ENCODE data around the gene SREBF2. TPM values are rescaled to one million over a fixed set of nuclear protein-coding genes. Genes with fewer than 3 reads are reported as not detected.
A peak's percentile ranks its signal among the peaks of the same experiment; 100 is the strongest.

Gene SREBF2
- total RNA-seq, 3 donors from 2014 or later (not counting 1 experiment from before 2014, with no cell fraction given): 101 to 106 (median 105) TPM

GRCh38 chr22:41821471-41822316 is 11.2 kb upstream of the SREBF2 start:
- H3K36me3 Mint-ChIP-seq: no peaks in the 10 kb centered on the region
- WGBS (ENCODE audit: insufficient coverage): 88% methylated on average over 12 of the region's 12 CpGs
- H3K27me3 ChIP-seq (ENCODE audit: control insufficient read depth, insufficient read depth, low read length): no peaks in the 10 kb centered on the region
- no peaks in the 10 kb centered on the region for H3K27me3 Mint-ChIP-seq (ENCODE audit: low read depth in 2 of 2)
- peak overlapping the region in 1 of 2 donors; percentile 61 for H3K27ac Mint-ChIP-seq
- ATAC-seq (no peak), DNase-seq (no peak)
- no peak for TF ChIP-seq CTCF (IDR thresholded peaks at IDR 0.05)
- no peak overlapping the region for H3K4me3 Mint-ChIP-seq
- H3K27ac ChIP-seq (ENCODE audit: low read length): no peak overlapping the region
- intact Hi-C loops (cut with micrococcal nuclease): loop anchor here (1.0 kb wide), 2 partner anchors 36 to 120 kb away; no protein-coding TSS in a partner anchor
- no peak overlapping the region for H3K4me3 ChIP-seq (ENCODE audit: low read length)
- no peaks in the 10 kb centered on the region for H3K4me1 ChIP-seq (ENCODE audit: control insufficient read depth, insufficient read depth, low read length)
- H3K4me1 Mint-ChIP-seq: peaks cover 9 to 27% of the 10 kb centered on the region in 2 donors
- no peaks in the 10 kb centered on the region for H3K9me3 ChIP-seq (ENCODE audit: control insufficient read depth, insufficient read depth, low read length)
- peaks cover 6% of the 10 kb centered on the region for H3K36me3 ChIP-seq (ENCODE audit: control insufficient read depth, insufficient read depth, low read length)
- no peaks in the 10 kb centered on the region for H3K9me3 Mint-ChIP-seq

GRCh38 chr22:41822317-41823057 is 10.4 kb upstream of the SREBF2 start:
- peak; percentile 68 to 97 (median 81) for ATAC-seq
- 92% methylated on average over 3 of the region's 3 CpGs for WGBS (ENCODE audit: insufficient coverage)
- peak in 1 of 2 donors; percentile 85 for DNase-seq
- intact Hi-C loops (cut with micrococcal nuclease): loop anchor here (1.0 kb wide), 2 partner anchors 35 to 119 kb away; no protein-coding TSS in a partner anchor
- TF ChIP-seq CTCF (IDR thresholded peaks at IDR 0.05): peak; percentile 61
- H3K27me3 Mint-ChIP-seq (ENCODE audit: low read depth in 2 of 2): no peaks in the 10 kb centered on the region
- H3K27me3 ChIP-seq (ENCODE audit: control insufficient read depth, insufficient read depth, low read length): no peaks in the 10 kb centered on the region
- H3K27ac ChIP-seq (ENCODE audit: low read length): no peak overlapping the region
- H3K36me3 Mint-ChIP-seq: no peaks in the 10 kb centered on the region
- no peaks in the 10 kb centered on the region for H3K9me3 Mint-ChIP-seq
- no peaks in the 10 kb centered on the region for H3K4me1 ChIP-seq (ENCODE audit: control insufficient read depth, insufficient read depth, low read length)
- H3K36me3 ChIP-seq (ENCODE audit: control insufficient read depth, insufficient read depth, low read length): peaks cover 4% of the 10 kb centered on the region
- H3K9me3 ChIP-seq (ENCODE audit: control insufficient read depth, insufficient read depth, low read length): no peaks in the 10 kb centered on the region
- no peak overlapping the region for H3K4me3 Mint-ChIP-seq
- H3K4me1 Mint-ChIP-seq: peaks cover 9 to 27% of the 10 kb centered on the region in 2 donors
- no peak overlapping the region for H3K4me3 ChIP-seq (ENCODE audit: low read length)
- H3K27ac Mint-ChIP-seq: peak overlapping the region in 1 of 2 donors; percentile 61

GRCh38 chr22:41823797-41824196 is 9.1 kb upstream of the SREBF2 start:
- DNase-seq (no peak), ATAC-seq (no peak)
- no peaks in the 10 kb centered on the region for H3K9me3 Mint-ChIP-seq
- H3K4me1 ChIP-seq (ENCODE audit: control insufficient read depth, insufficient read depth, low read length): no peaks in the 10 kb centered on the region
- peaks cover 9 to 27% of the 10 kb centered on the region in 2 donors for H3K4me1 Mint-ChIP-seq
- WGBS (ENCODE audit: insufficient coverage): 80% methylated on average over 6 of the region's 6 CpGs
- peaks cover 4% of the 10 kb centered on the region for H3K36me3 ChIP-seq (ENCODE audit: control insufficient read depth, insufficient read depth, low read length)
- no peak overlapping the region for H3K4me3 ChIP-seq (ENCODE audit: low read length)
- no peak overlapping the region for H3K27ac ChIP-seq (ENCODE audit: low read length)
- H3K27ac Mint-ChIP-seq: peak overlapping the region in 1 of 2 donors; percentile 44
- H3K27me3 ChIP-seq (ENCODE audit: control insufficient read depth, insufficient read depth, low read length): no peaks in the 10 kb centered on the region
- intact Hi-C loops (cut with micrococcal nuclease): no loop called here
- no peaks in the 10 kb centered on the region for H3K9me3 ChIP-seq (ENCODE audit: control insufficient read depth, insufficient read depth, low read length)
- H3K36me3 Mint-ChIP-seq: no peaks in the 10 kb centered on the region
- TF ChIP-seq CTCF (IDR thresholded peaks at IDR 0.05): no peak
- H3K27me3 Mint-ChIP-seq (ENCODE audit: low read depth in 2 of 2): no peaks in the 10 kb centered on the region
- H3K4me3 Mint-ChIP-seq: no peak overlapping the region

Measured in natural killer cell (primary cell).